SU-DHL-6 (cell line): Measurements from ENCODE around the gene ACER2.

Experiments
- EZH2phosphoT487 ChIP-seq: fragments of 200-600 bp; sonication (generic), shearing (Covaris generic); conservative IDR thresholded peaks from 2 replicates; pipeline ENCODE4 v1.6.1; 2018; ENCODE audit warnings: mild to moderate bottlenecking, antibody characterized with exemption, low read length, moderate library complexity, mixed read lengths
- TF ChIP-seq, protein P1 (sequence below): fragments of 200-600 bp; sonication (generic); IDR thresholded peaks from one replicate; pipeline ENCODE4 v1.5.1; 2017; ENCODE audit warnings: antibody characterized with exemption, mild to moderate bottlenecking, low read length, moderate library complexity; ENCODE audit not compliant: insufficient read depth, poor library complexity, severe bottlenecking

DNA sequence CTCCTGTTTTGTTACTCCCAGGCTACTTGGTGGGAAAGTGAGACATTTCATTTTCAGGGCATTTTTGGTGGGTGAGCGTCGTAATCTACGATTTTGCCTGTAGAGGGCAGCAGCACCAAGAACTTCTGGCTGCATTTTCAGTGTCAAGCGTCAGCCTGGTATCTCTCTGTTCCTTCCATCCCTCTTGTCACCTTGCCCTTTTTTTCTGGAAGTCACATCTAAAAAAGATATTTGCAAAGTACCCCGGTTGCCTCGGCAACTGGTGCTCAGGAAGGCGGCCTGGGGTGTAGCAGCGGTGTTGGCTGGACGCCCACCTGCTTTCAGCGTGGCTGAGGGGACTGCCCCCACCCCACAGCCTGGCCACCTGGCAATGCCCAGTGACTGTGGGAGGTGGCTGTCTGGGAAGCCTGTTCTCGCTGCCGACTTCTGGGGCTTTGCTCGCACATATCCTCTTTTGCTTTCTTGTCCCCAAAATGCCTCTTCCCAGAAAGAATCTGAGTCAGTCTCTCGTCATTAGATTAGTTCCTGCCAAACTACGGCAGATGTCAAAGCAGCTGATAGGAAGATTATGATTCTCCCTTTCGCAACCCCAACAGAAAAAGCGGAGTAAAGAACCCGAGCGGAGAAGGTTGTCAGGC is 84.5 kb downstream of the ACER2 start:
- TF ChIP-seq, protein P1, sequence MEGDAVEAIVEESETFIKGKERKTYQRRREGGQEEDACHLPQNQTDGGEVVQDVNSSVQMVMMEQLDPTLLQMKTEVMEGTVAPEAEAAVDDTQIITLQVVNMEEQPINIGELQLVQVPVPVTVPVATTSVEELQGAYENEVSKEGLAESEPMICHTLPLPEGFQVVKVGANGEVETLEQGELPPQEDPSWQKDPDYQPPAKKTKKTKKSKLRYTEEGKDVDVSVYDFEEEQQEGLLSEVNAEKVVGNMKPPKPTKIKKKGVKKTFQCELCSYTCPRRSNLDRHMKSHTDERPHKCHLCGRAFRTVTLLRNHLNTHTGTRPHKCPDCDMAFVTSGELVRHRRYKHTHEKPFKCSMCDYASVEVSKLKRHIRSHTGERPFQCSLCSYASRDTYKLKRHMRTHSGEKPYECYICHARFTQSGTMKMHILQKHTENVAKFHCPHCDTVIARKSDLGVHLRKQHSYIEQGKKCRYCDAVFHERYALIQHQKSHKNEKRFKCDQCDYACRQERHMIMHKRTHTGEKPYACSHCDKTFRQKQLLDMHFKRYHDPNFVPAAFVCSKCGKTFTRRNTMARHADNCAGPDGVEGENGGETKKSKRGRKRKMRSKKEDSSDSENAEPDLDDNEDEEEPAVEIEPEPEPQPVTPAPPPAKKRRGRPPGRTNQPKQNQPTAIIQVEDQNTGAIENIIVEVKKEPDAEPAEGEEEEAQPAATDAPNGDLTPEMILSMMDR, result peak; percentile 77
- TF ChIP-seq EZH2phosphoT487, result no peak
